GM12801 (cell line): ENCODE measurements around the gene PLAAT1.

Source experiments
- TF ChIP-seq, protein P1 (sequence below): IDR thresholded peaks from one replicate; pipeline ENCODE4 v1.5.1; 2011; ENCODE audit warnings: control low read depth; ENCODE audit not compliant: insufficient read length; ENCODE audit errors: extremely low read depth

The PLAAT1 gene

DNA sequence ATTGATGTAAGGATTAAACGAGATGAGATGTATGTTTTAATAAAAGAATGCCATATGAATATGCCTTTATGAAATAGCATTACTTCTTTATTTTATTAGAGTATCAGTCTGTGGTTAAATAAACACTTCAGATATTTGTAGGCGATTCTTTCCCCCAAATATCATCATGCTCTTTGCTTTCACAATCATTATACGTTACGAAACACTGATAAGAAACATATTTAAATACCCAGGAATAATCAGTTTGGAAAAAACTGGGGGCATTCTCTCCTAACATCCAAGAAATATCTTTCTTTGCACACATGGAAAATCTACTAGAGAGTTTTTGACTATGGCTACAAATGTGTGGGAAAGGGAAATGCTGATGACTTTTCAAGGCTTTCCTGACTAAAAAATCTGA lies 4.4 kb upstream of the PLAAT1 start:
- TF ChIP-seq, protein P1, sequence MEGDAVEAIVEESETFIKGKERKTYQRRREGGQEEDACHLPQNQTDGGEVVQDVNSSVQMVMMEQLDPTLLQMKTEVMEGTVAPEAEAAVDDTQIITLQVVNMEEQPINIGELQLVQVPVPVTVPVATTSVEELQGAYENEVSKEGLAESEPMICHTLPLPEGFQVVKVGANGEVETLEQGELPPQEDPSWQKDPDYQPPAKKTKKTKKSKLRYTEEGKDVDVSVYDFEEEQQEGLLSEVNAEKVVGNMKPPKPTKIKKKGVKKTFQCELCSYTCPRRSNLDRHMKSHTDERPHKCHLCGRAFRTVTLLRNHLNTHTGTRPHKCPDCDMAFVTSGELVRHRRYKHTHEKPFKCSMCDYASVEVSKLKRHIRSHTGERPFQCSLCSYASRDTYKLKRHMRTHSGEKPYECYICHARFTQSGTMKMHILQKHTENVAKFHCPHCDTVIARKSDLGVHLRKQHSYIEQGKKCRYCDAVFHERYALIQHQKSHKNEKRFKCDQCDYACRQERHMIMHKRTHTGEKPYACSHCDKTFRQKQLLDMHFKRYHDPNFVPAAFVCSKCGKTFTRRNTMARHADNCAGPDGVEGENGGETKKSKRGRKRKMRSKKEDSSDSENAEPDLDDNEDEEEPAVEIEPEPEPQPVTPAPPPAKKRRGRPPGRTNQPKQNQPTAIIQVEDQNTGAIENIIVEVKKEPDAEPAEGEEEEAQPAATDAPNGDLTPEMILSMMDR: no peak

DNA sequence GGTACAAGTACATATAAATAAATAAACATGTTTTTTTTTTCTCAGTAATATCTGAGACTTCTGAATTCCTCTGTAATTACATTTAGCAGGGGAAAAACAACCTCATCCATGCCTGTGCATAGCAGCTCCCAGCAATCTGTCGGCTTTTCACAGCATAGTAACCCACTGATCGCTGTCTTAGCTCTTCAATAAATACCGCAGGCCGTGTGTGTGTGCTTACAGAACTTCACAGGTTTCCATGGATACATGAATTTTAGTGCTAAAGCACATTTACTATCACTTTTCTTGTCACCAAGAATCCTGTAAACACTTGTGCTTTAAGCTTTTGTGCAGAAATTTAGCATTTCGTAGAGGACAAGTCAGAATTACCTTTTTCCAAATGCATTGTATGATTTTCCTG lies 4.0 kb upstream of the PLAAT1 start:
- TF ChIP-seq, protein P1: no peak

DNA sequence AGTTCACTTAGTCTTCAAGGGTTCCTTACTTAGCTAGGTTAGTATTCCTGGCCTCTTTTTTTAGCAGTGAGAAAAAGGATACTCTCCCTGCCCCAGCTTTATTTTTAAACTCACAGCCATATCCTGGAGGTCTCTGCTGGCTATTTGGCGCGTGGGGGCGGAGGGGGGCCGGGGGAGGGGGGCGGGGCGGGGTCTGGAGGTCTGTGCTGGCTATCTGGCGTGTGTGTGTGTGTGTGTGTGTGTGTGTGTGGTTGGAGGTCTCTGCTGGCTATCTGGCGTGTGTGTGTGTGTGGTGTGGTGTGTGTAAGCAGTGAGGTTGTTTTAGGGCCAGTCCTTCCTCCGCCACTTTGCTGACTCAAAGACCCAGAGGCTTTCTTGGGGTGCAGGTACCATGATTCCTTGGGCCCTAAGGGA lies 579 bp upstream of the PLAAT1 start:
- TF ChIP-seq, protein P1: no peak

DNA sequence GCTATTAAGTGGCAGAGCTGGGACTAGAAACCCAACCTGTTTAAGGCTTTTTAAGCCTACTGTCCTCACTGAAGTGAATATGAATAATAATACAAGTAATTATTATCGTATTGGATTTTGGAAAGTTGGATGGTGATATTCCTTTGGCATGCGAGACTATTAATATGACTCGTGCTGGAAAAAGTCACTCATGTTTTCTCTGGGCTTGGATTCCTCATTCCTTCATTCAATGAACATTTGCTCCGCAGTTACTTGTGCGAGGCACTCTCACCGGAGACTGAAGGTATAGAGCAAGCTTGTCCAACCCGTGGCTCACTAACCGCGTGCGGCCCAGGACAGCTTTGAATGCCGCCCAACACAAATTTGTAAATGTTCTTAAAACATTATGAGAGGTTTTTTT lies 694 bp downstream of the PLAAT1 start:
- TF ChIP-seq, protein P1: no peak

DNA sequence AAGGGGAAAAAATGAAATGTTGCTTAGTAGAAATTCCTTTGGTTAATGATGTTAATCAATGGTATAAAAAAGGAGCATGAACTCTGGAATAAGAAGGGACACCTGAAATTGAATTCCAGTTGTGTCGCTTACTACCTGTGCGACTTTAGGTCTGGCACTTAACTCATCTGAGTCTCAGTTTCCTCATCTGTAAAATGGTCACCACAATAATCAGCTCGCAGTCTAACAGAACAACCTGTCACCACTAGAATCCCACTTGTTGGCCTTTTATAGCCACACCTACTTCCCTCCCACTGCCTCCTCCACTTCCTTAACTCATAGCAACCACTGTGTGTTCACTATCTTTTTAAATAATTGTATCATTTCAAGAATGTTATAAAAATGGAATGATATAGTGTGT lies 2.5 kb downstream of the PLAAT1 start:
- TF ChIP-seq, protein P1: no peak

DNA sequence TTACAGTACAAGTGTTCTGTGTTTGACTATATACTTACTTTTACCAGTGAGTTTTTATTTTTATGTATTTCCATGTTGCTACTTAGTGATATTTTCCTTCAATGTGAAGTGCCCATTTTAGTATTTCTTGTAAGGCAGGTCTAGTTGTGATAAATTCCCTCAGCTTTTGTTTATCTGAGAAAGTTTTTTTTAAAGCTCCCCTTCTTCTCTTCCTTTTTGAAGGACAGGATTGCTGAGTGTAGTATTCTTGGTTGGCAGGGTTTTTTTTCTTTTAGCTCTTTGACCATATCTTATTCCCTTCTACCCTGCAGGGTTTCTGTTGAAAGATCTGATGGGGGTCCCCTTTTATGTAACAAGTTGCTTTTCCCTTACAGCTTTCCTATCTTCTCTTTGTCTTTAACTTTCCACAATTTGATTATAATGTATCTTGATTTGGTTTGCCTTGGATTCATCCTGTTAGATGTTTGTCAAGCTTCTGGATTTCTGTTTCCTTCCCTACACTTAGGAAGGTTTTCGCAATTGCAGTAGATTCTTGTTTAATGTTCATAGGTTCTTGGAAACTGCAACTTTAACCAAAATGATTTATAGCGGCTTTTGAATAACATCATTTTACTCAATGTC lies 7.9 kb downstream of the PLAAT1 start:
- TF ChIP-seq, protein P1: no peak

DNA sequence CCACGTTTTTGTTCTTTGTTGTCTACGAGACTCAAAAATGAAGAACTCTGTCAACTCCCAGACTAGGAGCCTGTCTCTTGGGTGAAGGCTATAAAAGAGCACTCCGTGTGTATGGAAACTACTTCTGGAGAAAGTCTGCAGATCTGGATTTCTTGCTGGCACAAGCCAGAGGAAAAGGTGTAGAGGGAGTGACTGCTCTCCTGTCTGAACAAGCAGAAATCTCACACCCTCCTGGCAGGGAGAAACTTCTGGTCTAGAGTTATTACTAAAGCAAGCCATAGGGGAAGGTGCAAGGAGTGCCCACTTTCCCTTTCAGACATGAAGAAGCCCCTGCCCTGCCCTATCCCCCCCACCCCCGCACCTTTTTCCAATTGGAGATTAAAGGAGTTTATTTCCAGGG lies 9.5 kb downstream of the PLAAT1 start:
- TF ChIP-seq, protein P1: no peak
